ENCODE results near the gene AK3.

The AK3 gene

DNA sequence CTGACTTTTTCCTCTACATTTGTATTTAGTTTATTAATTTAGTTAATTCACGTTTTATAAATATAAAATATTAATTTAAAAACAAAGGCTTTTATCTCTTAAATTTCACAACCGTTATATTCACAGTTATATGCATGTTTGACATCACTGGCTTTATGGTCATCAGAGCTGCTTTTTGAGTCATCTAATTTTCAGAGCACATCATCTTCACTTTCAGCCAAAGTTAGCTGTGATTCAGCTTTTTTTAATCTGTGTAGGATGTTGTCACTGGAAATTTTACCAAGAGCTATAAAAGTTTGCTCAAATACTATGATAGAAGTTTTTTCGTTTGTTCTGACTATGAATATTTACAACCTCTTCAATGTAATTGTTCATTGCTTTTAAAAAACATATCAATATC, 49.2 kb downstream of the AK3 start:
- H3K27ac ChIP-seq (ENCODE audit: insufficient read depth in 1 of 2, low read depth in 1 of 2, low read length in 2 of 2, poor library complexity in 1 of 2, severe bottlenecking in 2 of 2): no peak overlapping the region
- no peaks in the 10 kb centered on the region for H3K27me3 ChIP-seq (replicated peaks in 2 of 5; ENCODE audit: control insufficient read depth in 4 of 5, insufficient read depth in 5 of 5, low read length in 4 of 5)
- no peaks in the 10 kb centered on the region for H3K9me3 ChIP-seq (ENCODE audit: control extremely low read depth in 1 of 5, control insufficient read depth in 4 of 5, insufficient read depth in 2 of 5, low read depth in 1 of 5, low read length in 4 of 5)
- DNase-seq: no peak
- no peaks in the 10 kb centered on the region for H3K4me1 ChIP-seq (ENCODE audit: control extremely low read depth in 1 of 4, control insufficient read depth in 4 of 4, insufficient read depth in 4 of 4, low read length in 3 of 4)
- no peak overlapping the region for H3K4me3 ChIP-seq (ENCODE audit: control insufficient read depth in 1 of 7, extremely low read depth in 1 of 7, insufficient read depth in 4 of 7, low read depth in 2 of 7, low read length in 6 of 7)
- CTCF ChIA-PET: interaction anchor here (1.2 kb wide), 1 partner anchor 12 kb away, joined by 4 read pairs; the partner anchor contains the start of gene CDC37L1
- 100% methylated on average over 1 of the region's 3 CpGs for WGBS (ENCODE audit: insufficient coverage)
- POLR2A ChIA-PET: no interaction called here
- peaks cover 16 to 26% (median 22%) of the 10 kb centered on the region in 4 experiments for H3K36me3 ChIP-seq (ENCODE audit: control insufficient read depth in 4 of 4, insufficient read depth in 4 of 4, low read length in 3 of 4)

DNA sequence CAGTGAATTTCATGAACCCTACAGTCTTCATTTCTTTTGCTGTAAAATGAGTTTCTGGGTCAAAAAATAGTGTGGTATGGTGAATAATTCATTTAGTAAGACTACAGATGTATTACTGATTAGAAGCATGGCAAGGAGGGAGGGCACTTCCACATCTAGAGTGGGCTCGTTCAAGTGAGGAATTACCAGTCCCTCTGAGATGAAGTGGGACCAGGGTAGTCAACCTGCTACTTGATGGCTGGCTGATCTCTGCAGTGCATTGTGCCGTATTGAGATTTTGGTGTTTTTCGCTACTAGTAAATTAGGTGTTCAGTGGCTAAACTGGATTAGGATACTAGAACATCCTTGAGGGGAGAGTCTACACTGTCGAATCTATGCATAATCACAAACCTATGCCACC, 50.9 kb downstream of the AK3 start:
- Histone ChIP-seq H3K4me3 (ENCODE audit: control insufficient read depth in 1 of 7, extremely low read depth in 1 of 7, insufficient read depth in 4 of 7, low read depth in 2 of 7, low read length in 6 of 7) (no peak overlapping the region), H3K27ac (ENCODE audit: insufficient read depth in 1 of 2, low read depth in 1 of 2, low read length in 2 of 2, poor library complexity in 1 of 2, severe bottlenecking in 2 of 2) (no peak overlapping the region), H3K4me1 (ENCODE audit: control extremely low read depth in 1 of 4, control insufficient read depth in 4 of 4, insufficient read depth in 4 of 4, low read length in 3 of 4) (no peaks in the 10 kb centered on the region), H3K36me3 (ENCODE audit: control insufficient read depth in 4 of 4, insufficient read depth in 4 of 4, low read length in 3 of 4) (peaks cover 18 to 32% (median 24%) of the 10 kb centered on the region in 4 experiments), H3K9me3 (ENCODE audit: control extremely low read depth in 1 of 5, control insufficient read depth in 4 of 5, insufficient read depth in 2 of 5, low read depth in 1 of 5, low read length in 4 of 5) (no peaks in the 10 kb centered on the region), H3K27me3 (replicated peaks in 2 of 5; ENCODE audit: control insufficient read depth in 4 of 5, insufficient read depth in 5 of 5, low read length in 4 of 5) (no peaks in the 10 kb centered on the region)
- 96% methylated on average over 3 of the region's 4 CpGs for WGBS (ENCODE audit: insufficient coverage)
- ChIA-PET CTCF (no interaction called here), POLR2A (no interaction called here)
- no peak for DNase-seq

DNA sequence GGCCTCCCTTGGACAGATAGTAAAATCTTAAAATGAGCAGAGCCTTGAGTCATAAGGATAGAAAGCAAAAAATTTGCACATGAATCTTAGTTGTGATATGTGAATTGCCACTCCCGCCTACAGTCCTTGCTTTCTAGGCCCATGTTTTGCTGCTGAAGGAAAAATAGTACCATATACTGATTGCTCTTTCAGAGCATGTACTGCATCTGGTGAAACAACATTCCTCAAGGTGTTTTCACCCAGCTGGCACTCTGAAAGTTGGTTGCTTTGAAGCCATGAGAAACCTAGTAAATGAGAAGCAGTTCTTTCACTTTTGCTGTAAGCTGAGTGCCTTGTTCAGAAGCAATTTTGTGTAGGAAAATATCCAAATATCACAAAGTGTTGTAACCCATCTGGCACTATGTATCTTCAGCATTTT, 51.3 kb downstream of the AK3 start:
- Histone ChIP-seq H3K9me3 (ENCODE audit: control extremely low read depth in 1 of 5, control insufficient read depth in 4 of 5, insufficient read depth in 2 of 5, low read depth in 1 of 5, low read length in 4 of 5) (no peaks in the 10 kb centered on the region), H3K27me3 (replicated peaks in 2 of 5; ENCODE audit: control insufficient read depth in 4 of 5, insufficient read depth in 5 of 5, low read length in 4 of 5) (no peaks in the 10 kb centered on the region), H3K27ac (ENCODE audit: insufficient read depth in 1 of 2, low read depth in 1 of 2, low read length in 2 of 2, poor library complexity in 1 of 2, severe bottlenecking in 2 of 2) (no peak overlapping the region), H3K36me3 (ENCODE audit: control insufficient read depth in 4 of 4, insufficient read depth in 4 of 4, low read length in 3 of 4) (peaks cover 18 to 37% (median 26%) of the 10 kb centered on the region in 4 experiments), H3K4me3 (ENCODE audit: control insufficient read depth in 1 of 7, extremely low read depth in 1 of 7, insufficient read depth in 4 of 7, low read depth in 2 of 7, low read length in 6 of 7) (no peak overlapping the region), H3K4me1 (ENCODE audit: control extremely low read depth in 1 of 4, control insufficient read depth in 4 of 4, insufficient read depth in 4 of 4, low read length in 3 of 4) (no peaks in the 10 kb centered on the region)
- ChIA-PET POLR2A (no interaction called here), CTCF (no interaction called here)
- no peak for DNase-seq
- 100% methylated on average over 1 of the region's 1 CpG for WGBS (ENCODE audit: insufficient coverage)

DNA sequence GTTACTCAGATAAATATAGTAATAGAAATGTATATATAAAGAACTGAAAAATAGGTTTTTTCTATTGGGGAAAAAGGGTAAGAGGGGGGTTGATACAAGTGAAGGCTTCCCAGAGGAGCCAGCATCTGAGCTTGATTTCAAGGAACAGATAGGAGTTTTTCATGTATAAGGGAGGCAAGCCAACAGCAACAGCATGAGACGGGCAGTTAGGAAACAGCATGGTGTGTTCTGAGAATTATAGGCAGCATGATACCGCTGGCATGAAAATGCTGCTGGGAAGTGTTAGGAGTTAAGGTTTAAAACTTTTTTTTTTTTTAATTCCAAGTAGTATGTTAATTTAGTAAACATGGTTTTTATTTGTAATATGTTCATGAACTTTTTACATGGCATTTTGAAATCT, 52.0 kb downstream of the AK3 start:
- ChIA-PET CTCF (no interaction called here), POLR2A (no interaction called here)
- H3K27me3 ChIP-seq (replicated peaks in 2 of 5; ENCODE audit: control insufficient read depth in 4 of 5, insufficient read depth in 5 of 5, low read length in 4 of 5): no peaks in the 10 kb centered on the region
- peaks cover 15 to 37% (median 25%) of the 10 kb centered on the region in 4 experiments for H3K36me3 ChIP-seq (ENCODE audit: control insufficient read depth in 4 of 4, insufficient read depth in 4 of 4, low read length in 3 of 4)
- H3K4me1 ChIP-seq (ENCODE audit: control extremely low read depth in 1 of 4, control insufficient read depth in 4 of 4, insufficient read depth in 4 of 4, low read length in 3 of 4): no peaks in the 10 kb centered on the region
- WGBS (ENCODE audit: insufficient coverage): 89% methylated on average over 1 of the region's 2 CpGs
- DNase-seq: no peak
- no peak overlapping the region for H3K27ac ChIP-seq (ENCODE audit: insufficient read depth in 1 of 2, low read depth in 1 of 2, low read length in 2 of 2, poor library complexity in 1 of 2, severe bottlenecking in 2 of 2)
- H3K9me3 ChIP-seq (ENCODE audit: control extremely low read depth in 1 of 5, control insufficient read depth in 4 of 5, insufficient read depth in 2 of 5, low read depth in 1 of 5, low read length in 4 of 5): no peaks in the 10 kb centered on the region
- H3K4me3 ChIP-seq (ENCODE audit: control insufficient read depth in 1 of 7, extremely low read depth in 1 of 7, insufficient read depth in 4 of 7, low read depth in 2 of 7, low read length in 6 of 7): no peak overlapping the region

DNA sequence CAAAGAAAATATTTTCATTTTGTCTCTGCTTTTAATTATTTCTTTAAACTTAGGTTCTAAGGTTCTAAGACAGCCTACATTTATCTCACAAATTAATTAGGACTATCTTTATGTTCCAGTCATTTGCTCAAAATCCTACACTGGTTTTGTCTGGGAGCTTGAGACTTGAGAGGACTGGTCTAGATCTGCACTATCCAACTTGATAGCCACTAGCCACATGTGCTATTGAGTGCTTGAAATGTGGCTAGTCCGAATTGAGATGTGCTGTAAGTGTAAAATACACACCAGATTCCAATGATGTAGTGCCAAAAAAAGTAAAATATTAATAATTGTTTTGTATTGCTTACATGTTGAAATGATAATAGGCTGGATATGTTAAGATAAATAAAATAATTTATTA, 54.4 kb downstream of the AK3 start:
- ChIA-PET CTCF (no interaction called here), POLR2A (no interaction called here)
- no CpG with 5 or more reads among the region's 1 CpG for WGBS (ENCODE audit: insufficient coverage)
- Histone ChIP-seq H3K27ac (ENCODE audit: insufficient read depth in 1 of 2, low read depth in 1 of 2, low read length in 2 of 2, poor library complexity in 1 of 2, severe bottlenecking in 2 of 2) (no peak overlapping the region), H3K9me3 (ENCODE audit: control extremely low read depth in 1 of 5, control insufficient read depth in 4 of 5, insufficient read depth in 2 of 5, low read depth in 1 of 5, low read length in 4 of 5) (no peaks in the 10 kb centered on the region), H3K4me3 (ENCODE audit: control insufficient read depth in 1 of 7, extremely low read depth in 1 of 7, insufficient read depth in 4 of 7, low read depth in 2 of 7, low read length in 6 of 7) (no peak overlapping the region), H3K27me3 (replicated peaks in 2 of 5; ENCODE audit: control insufficient read depth in 4 of 5, insufficient read depth in 5 of 5, low read length in 4 of 5) (no peaks in the 10 kb centered on the region), H3K36me3 (ENCODE audit: control insufficient read depth in 4 of 4, insufficient read depth in 4 of 4, low read length in 3 of 4) (peaks cover 10 to 39% (median 23%) of the 10 kb centered on the region in 4 experiments), H3K4me1 (ENCODE audit: control extremely low read depth in 1 of 4, control insufficient read depth in 4 of 4, insufficient read depth in 4 of 4, low read length in 3 of 4) (no peaks in the 10 kb centered on the region)
- DNase-seq: no peak

DNA sequence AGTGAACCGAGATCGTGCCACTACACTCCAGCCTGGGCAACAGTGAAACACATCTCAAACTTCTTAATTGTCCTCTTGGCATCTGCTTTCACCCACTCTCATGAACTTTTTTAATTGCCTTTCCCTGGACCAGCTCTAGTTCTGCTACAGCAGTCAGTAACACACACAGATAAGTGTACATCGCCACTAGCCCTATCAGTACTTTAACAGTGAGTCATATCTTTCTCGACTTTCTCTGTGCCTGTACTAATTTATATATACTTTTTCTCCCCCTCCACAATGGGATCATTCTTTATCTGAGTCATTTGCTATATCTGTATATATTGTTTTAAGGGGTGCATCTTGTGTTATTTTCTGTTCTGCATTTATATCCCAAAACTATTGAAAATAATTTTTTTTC, 54.9 kb downstream of the AK3 start:
- no peak overlapping the region for H3K4me3 ChIP-seq (ENCODE audit: control insufficient read depth in 1 of 7, extremely low read depth in 1 of 7, insufficient read depth in 4 of 7, low read depth in 2 of 7, low read length in 6 of 7)
- 100% methylated on average over 2 of the region's 4 CpGs for WGBS (ENCODE audit: insufficient coverage)
- H3K27me3 ChIP-seq (replicated peaks in 2 of 5; ENCODE audit: control insufficient read depth in 4 of 5, insufficient read depth in 5 of 5, low read length in 4 of 5): no peaks in the 10 kb centered on the region
- H3K9me3 ChIP-seq (ENCODE audit: control extremely low read depth in 1 of 5, control insufficient read depth in 4 of 5, insufficient read depth in 2 of 5, low read depth in 1 of 5, low read length in 4 of 5): no peaks in the 10 kb centered on the region
- H3K4me1 ChIP-seq (ENCODE audit: control extremely low read depth in 1 of 4, control insufficient read depth in 4 of 4, insufficient read depth in 4 of 4, low read length in 3 of 4): peaks cover 0 to 3% (median 0%) of the 10 kb centered on the region in 4 experiments
- no peak for DNase-seq
- H3K27ac ChIP-seq (ENCODE audit: insufficient read depth in 1 of 2, low read depth in 1 of 2, low read length in 2 of 2, poor library complexity in 1 of 2, severe bottlenecking in 2 of 2): no peak overlapping the region
- ChIA-PET POLR2A (no interaction called here), CTCF (no interaction called here)
- H3K36me3 ChIP-seq (ENCODE audit: control insufficient read depth in 4 of 4, insufficient read depth in 4 of 4, low read length in 3 of 4): peaks cover 10 to 36% (median 22%) of the 10 kb centered on the region in 4 experiments

DNA sequence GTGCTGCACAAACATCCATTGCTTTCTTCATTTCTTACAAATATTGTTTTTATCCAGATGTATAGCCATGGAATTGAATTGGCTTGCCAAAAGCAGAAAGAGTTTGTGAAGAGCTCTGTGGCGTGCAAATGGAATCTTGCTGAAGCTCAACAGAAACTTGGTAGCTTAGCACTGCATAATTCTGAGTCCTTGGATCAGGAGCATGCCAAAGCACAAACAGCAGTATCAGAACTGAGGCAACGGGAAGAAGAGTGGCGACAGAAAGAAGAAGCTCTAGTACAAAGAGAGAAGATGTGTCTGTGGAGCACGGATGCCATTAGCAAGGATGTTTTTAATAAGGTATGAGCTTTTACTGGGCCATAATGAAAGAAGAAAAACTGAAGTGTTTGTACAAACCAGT, 56.2 kb downstream of the AK3 start:
- peaks cover 6 to 16% (median 10%) of the 10 kb centered on the region in 4 experiments for H3K4me1 ChIP-seq (ENCODE audit: control extremely low read depth in 1 of 4, control insufficient read depth in 4 of 4, insufficient read depth in 4 of 4, low read length in 3 of 4)
- no peak overlapping the region for H3K4me3 ChIP-seq (ENCODE audit: control insufficient read depth in 1 of 7, extremely low read depth in 1 of 7, insufficient read depth in 4 of 7, low read depth in 2 of 7, low read length in 6 of 7)
- DNase-seq: no peak
- ChIA-PET CTCF (interaction anchor here (1.0 to 1.2 kb wide), 2 partner anchors 17 to 58 kb away, joined by 3 to 8 read pairs; no protein-coding TSS in a partner anchor), POLR2A (no interaction called here)
- H3K27ac ChIP-seq (ENCODE audit: insufficient read depth in 1 of 2, low read depth in 1 of 2, low read length in 2 of 2, poor library complexity in 1 of 2, severe bottlenecking in 2 of 2): no peak overlapping the region
- 98% methylated on average over 4 of the region's 4 CpGs for WGBS (ENCODE audit: insufficient coverage)
- H3K27me3 ChIP-seq (replicated peaks in 2 of 5; ENCODE audit: control insufficient read depth in 4 of 5, insufficient read depth in 5 of 5, low read length in 4 of 5): no peaks in the 10 kb centered on the region
- peaks cover 6 to 25% (median 14%) of the 10 kb centered on the region in 4 experiments for H3K36me3 ChIP-seq (ENCODE audit: control insufficient read depth in 4 of 4, insufficient read depth in 4 of 4, low read length in 3 of 4)
- no peaks in the 10 kb centered on the region for H3K9me3 ChIP-seq (ENCODE audit: control extremely low read depth in 1 of 5, control insufficient read depth in 4 of 5, insufficient read depth in 2 of 5, low read depth in 1 of 5, low read length in 4 of 5)

Measured in common myeloid progenitor, CD34-positive (primary cell).